ENCODE data around the gene RELT.

Gene RELT

GRCh38 chr11:73376803-73377629, 817 bp downstream of the RELT start:
- DNase-seq (ENCODE audit: low read depth), result peak; percentile 27

GRCh38 chr11:73379189-73379880, 3.1 kb downstream of the RELT start:
- DNase-seq (ENCODE audit: low read depth), result no peak

- DNase-seq (ENCODE audit: low read depth), result no peak
Measured at GRCh38 chr11:73380331-73380730, 4.1 kb downstream of the RELT start.

- DNase-seq (ENCODE audit: low read depth), result no peak
Measured at GRCh38 chr11:73380897-73381410, 4.8 kb downstream of the RELT start.

- DNase-seq (ENCODE audit: low read depth), result no peak
Measured at GRCh38 chr11:73381589-73381988, 5.4 kb downstream of the RELT start.

GRCh38 chr11:73382183-73382582, 6.0 kb downstream of the RELT start:
- DNase-seq (ENCODE audit: low read depth), result no peak

GRCh38 chr11:73382747-73383146, 6.5 kb downstream of the RELT start:
- DNase-seq (ENCODE audit: low read depth), result no peak

- no peak for DNase-seq (ENCODE audit: low read depth)
Measured at GRCh38 chr11:73383249-73384124, 7.3 kb downstream of the RELT start.

- no peak for DNase-seq (ENCODE audit: low read depth)
Measured at GRCh38 chr11:73384125-73384441, 7.9 kb downstream of the RELT start.

- no peak for DNase-seq (ENCODE audit: low read depth)
Measured at GRCh38 chr11:73384531-73384871, 8.3 kb downstream of the RELT start.

GRCh38 chr11:73384872-73385689, 8.9 kb downstream of the RELT start:
- no peak for DNase-seq (ENCODE audit: low read depth)

GRCh38 chr11:73386016-73386415, 9.8 kb downstream of the RELT start:
- no peak for DNase-seq (ENCODE audit: low read depth)

GRCh38 chr11:73386546-73386945, 10.3 kb downstream of the RELT start:
- no peak for DNase-seq (ENCODE audit: low read depth)

GRCh38 chr11:73387594-73388264, 11.5 kb downstream of the RELT start:
- DNase-seq (ENCODE audit: low read depth), result no peak

GRCh38 chr11:73388265-73389133, 12.3 kb downstream of the RELT start:
- DNase-seq (ENCODE audit: low read depth), result no peak

- DNase-seq (ENCODE audit: low read depth), result no peak
Measured at GRCh38 chr11:73389134-73389525, 12.9 kb downstream of the RELT start.

GRCh38 chr11:73389916-73390315, 13.7 kb downstream of the RELT start:
- no peak for DNase-seq (ENCODE audit: low read depth)

- DNase-seq (ENCODE audit: low read depth), result no peak
Measured at GRCh38 chr11:73390601-73391565, 14.7 kb downstream of the RELT start.

- DNase-seq (ENCODE audit: low read depth), result no peak
Measured at GRCh38 chr11:73391665-73392064, 15.5 kb downstream of the RELT start.
